Iris pigment epithelial cell (primary cell): ENCODE results near the gene POM121.
"Not testable (repeated sequence)": the region's sequence is repeated elsewhere in the genome, so short reads cannot be mapped to it uniquely, and the experiment has no call there.

ENCODE experiments used
- DNase-seq: peaks from one replicate; pipeline ENCODE4 v3.0.0-alpha.2; 2011; ENCODE audit warnings: low read depth

POM121 gene

GRCh38 chr7:72997887-72998468 lies 73.1 kb downstream of the POM121 start:
- not testable (repeated sequence) for DNase-seq
